ENCODE measurements around the gene TMEM267.
A peak's percentile ranks its signal among the peaks of the same experiment; 100 is the strongest.
"Not testable (repeated sequence)": the region's sequence is repeated elsewhere in the genome, so short reads cannot be mapped to it uniquely, and the experiment has no call there.

Gene TMEM267

GRCh38 chr5:43412644-43413043 is 71.0 kb downstream of the TMEM267 start:
- no peak for ATAC-seq (replicated peaks)

GRCh38 chr5:43412156-43412555 is 71.5 kb downstream of the TMEM267 start, which contains the start of gene CCL28:
Gene CCL28, minus strand, starts transcription at chr5:43412391. Its CDS starts 75 bp downstream, at chr5:43412316.
- H3K9me3 Mint-ChIP-seq, result no peaks in the 10 kb centered on the region
- H3K27me3 Mint-ChIP-seq, result peaks cover 0 to 4% of the 10 kb centered on the region in 2 donors
- H3K27ac Mint-ChIP-seq, result no peak within 1 kb of the TSS
- H3K4me1 Mint-ChIP-seq (ENCODE audit: low read depth in 2 of 2), result no peaks in the 10 kb centered on the region
- DNase-seq, result no peak
- H3K4me3 Mint-ChIP-seq, result no peak within 1 kb of the TSS
- ATAC-seq (replicated peaks), result no peak
- no peaks in the 10 kb centered on the region for H3K36me3 Mint-ChIP-seq (ENCODE audit: insufficient read depth)

More at GRCh38 chr5:43412644-43413043, 71.0 kb downstream of the TMEM267 start:
- no peaks in the 10 kb centered on the region for H3K4me1 Mint-ChIP-seq (ENCODE audit: low read depth in 2 of 2)
- no peaks in the 10 kb centered on the region for H3K36me3 Mint-ChIP-seq (ENCODE audit: insufficient read depth)
- no peak for DNase-seq
- H3K9me3 Mint-ChIP-seq, result no peaks in the 10 kb centered on the region
- H3K27ac Mint-ChIP-seq, result no peak overlapping the region
- H3K4me3 Mint-ChIP-seq, result no peak overlapping the region
- H3K27me3 Mint-ChIP-seq, result peaks cover 0 to 6% of the 10 kb centered on the region in 2 donors

- no peaks in the 10 kb centered on the region for H3K9me3 Mint-ChIP-seq
- no peak overlapping the region for H3K4me3 Mint-ChIP-seq
These were observed 72.2 kb downstream of the TMEM267 start for GRCh38 chr5:43411495-43411894.

GRCh38 chr5:43410414-43410813 is 73.3 kb downstream of the TMEM267 start:
- H3K9me3 Mint-ChIP-seq, result peaks cover 0 to 3% of the 10 kb centered on the region in 2 donors
- ATAC-seq (replicated peaks) (no peak), DNase-seq (no peak)
- no peaks in the 10 kb centered on the region for H3K27me3 Mint-ChIP-seq
- H3K36me3 Mint-ChIP-seq (ENCODE audit: insufficient read depth), result no peaks in the 10 kb centered on the region
- no peaks in the 10 kb centered on the region for H3K4me1 Mint-ChIP-seq (ENCODE audit: low read depth in 2 of 2)
- H3K4me3 Mint-ChIP-seq, result no peak overlapping the region
- H3K27ac Mint-ChIP-seq, result no peak overlapping the region

More at GRCh38 chr5:43411495-43411894, 72.2 kb downstream of the TMEM267 start:
- DNase-seq (no peak), ATAC-seq (replicated peaks) (no peak)
- H3K27ac Mint-ChIP-seq, result no peak overlapping the region
- H3K27me3 Mint-ChIP-seq, result no peaks in the 10 kb centered on the region
- no peaks in the 10 kb centered on the region for H3K4me1 Mint-ChIP-seq (ENCODE audit: low read depth in 2 of 2)
- no peaks in the 10 kb centered on the region for H3K36me3 Mint-ChIP-seq (ENCODE audit: insufficient read depth)

GRCh38 chr5:43409809-43410271 is 73.8 kb downstream of the TMEM267 start:
- H3K27me3 Mint-ChIP-seq, result no peaks in the 10 kb centered on the region
- H3K9me3 Mint-ChIP-seq, result peaks cover 0 to 9% of the 10 kb centered on the region in 2 donors
- H3K36me3 Mint-ChIP-seq (ENCODE audit: insufficient read depth), result no peaks in the 10 kb centered on the region
- no peak overlapping the region for H3K4me3 Mint-ChIP-seq
- no peak overlapping the region for H3K27ac Mint-ChIP-seq
- ATAC-seq (replicated peaks), result no peak
- no peaks in the 10 kb centered on the region for H3K4me1 Mint-ChIP-seq (ENCODE audit: low read depth in 2 of 2)
- no peak for DNase-seq

GRCh38 chr5:43402524-43403066 is 81.1 kb downstream of the TMEM267 start:
- peaks cover 14 to 19% of the 10 kb centered on the region in 2 donors for H3K27me3 Mint-ChIP-seq
- H3K36me3 Mint-ChIP-seq (ENCODE audit: insufficient read depth); DNase-seq: not testable (repeated sequence)

GRCh38 chr5:43401827-43402226 is 81.8 kb downstream of the TMEM267 start:
- no peak for DNase-seq
- no peak for ATAC-seq (replicated peaks)
- Mint-ChIP-seq H3K9me3 (peaks cover 0 to 20% of the 10 kb centered on the region in 2 donors), H3K27me3 (peaks cover 14 to 19% of the 10 kb centered on the region in 2 donors), H3K4me3 (no peak overlapping the region), H3K36me3 (ENCODE audit: insufficient read depth) (no peaks in the 10 kb centered on the region), H3K27ac (no peak overlapping the region), H3K4me1 (ENCODE audit: low read depth in 2 of 2) (peaks cover 1 to 3% of the 10 kb centered on the region in 2 donors)

More at GRCh38 chr5:43402524-43403066, 81.1 kb downstream of the TMEM267 start:
- H3K9me3 Mint-ChIP-seq, result peaks cover 0 to 20% of the 10 kb centered on the region in 2 donors
- not testable (repeated sequence) for ATAC-seq (replicated peaks); H3K4me1 Mint-ChIP-seq (ENCODE audit: low read depth in 2 of 2); H3K27ac Mint-ChIP-seq; H3K4me3 Mint-ChIP-seq

- DNase-seq (no peak), ATAC-seq (replicated peaks) (no peak)
- Mint-ChIP-seq H3K4me1 (ENCODE audit: low read depth in 2 of 2) (peaks cover 3 to 8% of the 10 kb centered on the region in 2 donors), H3K27me3 (peaks cover 14 to 19% of the 10 kb centered on the region in 2 donors), H3K36me3 (ENCODE audit: insufficient read depth) (peaks cover 5% of the 10 kb centered on the region), H3K4me3 (no peak overlapping the region), H3K27ac (no peak overlapping the region), H3K9me3 (peaks cover 0 to 14% of the 10 kb centered on the region in 2 donors)
These were observed 83.6 kb downstream of the TMEM267 start for GRCh38 chr5:43400082-43400481.

- ATAC-seq (replicated peaks) (peak; percentile 96), DNase-seq (peak; percentile 46 to 54 (median 53))
- H3K27me3 Mint-ChIP-seq, result peaks cover 8 to 9% of the 10 kb centered on the region in 2 donors
- H3K4me3 Mint-ChIP-seq, result peak overlapping the region; percentile 89 to 90
- H3K27ac Mint-ChIP-seq, result peak overlapping the region; percentile 85 to 91
- H3K9me3 Mint-ChIP-seq, result no peaks in the 10 kb centered on the region
- H3K4me1 Mint-ChIP-seq (ENCODE audit: low read depth in 2 of 2), result peaks cover 6 to 13% of the 10 kb centered on the region in 2 donors
- peaks cover 9% of the 10 kb centered on the region for H3K36me3 Mint-ChIP-seq (ENCODE audit: insufficient read depth)
These were observed 86.8 kb downstream of the TMEM267 start for GRCh38 chr5:43396762-43397304.
